HCT116 (cell line): ENCODE data around the gene PSMB7. TPM values are rescaled to one million over a fixed set of nuclear protein-coding genes. Genes with fewer than 3 reads are reported as not detected.

Experiments
- ATAC-seq: fragments of 200-7000 bp; cut with Tn5 transposase; 2 replicates; pipeline ENCODE4 v1.9.1; 2020; ENCODE audit warnings: mild to moderate bottlenecking, moderate library complexity
- BruUV-seq: library from RNA; stranded (reverse); fragments of 400-500 nt; replicated peaks from 2 replicates; lab custom pipeline; 2021; lab: Mats Ljungman, UMichigan
- CTCF ChIA-PET: fragments of 300-600 bp; sonication (Branson Sonifier 250); formaldehyde crosslinking; loops from one replicate; lab custom pipeline; 2021; ENCODE audit warnings: antibody characterized with exemption; lab: Charles Lee
- POLR2A ChIA-PET: fragments of 300-600, 350-600 bp; sonication (Branson Sonifier 250); formaldehyde crosslinking; loops from one replicate; lab custom pipeline; 2021; ENCODE audit warnings: antibody characterized with exemption; lab: Charles Lee
- RAD21 ChIA-PET, 2 experiments: fragments of 300-600 bp; sonication (Branson Sonifier 250); formaldehyde crosslinking; loops; one replicate each; lab custom pipeline; 2023; ENCODE audit warnings: low total read pairs in 2 of 2; ENCODE audit not compliant: uncharacterized antibody in 2 of 2, unreplicated experiment in 2 of 2, low non-redundant PET in 1 of 2; lab: Charles Lee
- DNase-seq: peaks from one replicate; pipeline ENCODE4 v3.0.0-alpha.2; 2010; ENCODE audit warnings: low read depth, low spot score
- H2AFZ ChIP-seq: fragments of 200-600 bp; shearing (Covaris generic), sonication (generic); 2 replicates; pipeline ENCODE4 v1.6.1; 2017; ENCODE audit warnings: low read depth, mixed run types, mixed read lengths, antibody characterized with exemption, low read length; ENCODE audit not compliant: poor library complexity, severe bottlenecking
- H3K27ac ChIP-seq: 2 replicates; pipeline ENCODE4 v1.5.1; 2012; ENCODE audit warnings: low read depth, low read length
- H3K27me3 ChIP-seq: fragments of 200-600 bp; sonication (generic); 2 replicates; pipeline ENCODE4 v1.6.1; 2016; ENCODE audit warnings: mixed run types, low read length, mixed read lengths; ENCODE audit not compliant: insufficient read depth
- H3K36me3 ChIP-seq, 2 experiments: fragments of 200-500 bp in 1 of 2; fragments of 200-600 bp in 1 of 2; sonication (Bioruptor generic) in 1 of 2; sonication (generic) in 1 of 2; 2 replicates each; pipeline versions ENCODE4 v1.5.1 to v1.6.1; 2014 to 2016; ENCODE audit warnings: low read length in 2 of 2, inconsistent platforms in 1 of 2, mixed read lengths in 1 of 2, mixed run types in 1 of 2; ENCODE audit not compliant: insufficient read depth in 2 of 2, control insufficient read depth in 1 of 2
- H3K4me1 ChIP-seq, 2 experiments: fragments of 200-600 bp in 1 of 2; sonication (generic) in 1 of 2; 2 replicates each; pipeline versions ENCODE4 v1.5.1 to v1.6.1; 2012 to 2017; ENCODE audit warnings: low read length in 2 of 2, inconsistent platforms in 1 of 2, mild to moderate bottlenecking in 1 of 2, mixed read lengths in 1 of 2, mixed run types in 1 of 2, moderate library complexity in 1 of 2; ENCODE audit not compliant: insufficient read depth in 2 of 2, control insufficient read depth in 1 of 2
- H3K4me2 ChIP-seq: fragments of 200-600 bp; sonication (generic); 2 replicates; pipeline ENCODE4 v1.6.1; 2017; ENCODE audit warnings: mixed run types, low read length, mixed read lengths
- H3K4me3 ChIP-seq, 2 experiments: fragments of 200-600 bp in 1 of 2; sonication (generic) in 1 of 2; replicated peaks in 1 of 2; 2 replicates each; pipeline ENCODE4 v1.5.1; 2011 to 2016; ENCODE audit warnings: low read length in 2 of 2, control low read depth in 1 of 2, low read depth in 1 of 2, mild to moderate bottlenecking in 1 of 2, mixed read lengths in 1 of 2, mixed run types in 1 of 2
- H3K79me2 ChIP-seq: fragments of 200-600 bp; sonication (generic); 2 replicates; pipeline ENCODE4 v1.6.1; 2017; ENCODE audit warnings: mild to moderate bottlenecking, mixed run types, low read length, moderate library complexity, mixed read lengths; ENCODE audit not compliant: insufficient read depth
- H3K9ac ChIP-seq: fragments of 200-600 bp; sonication (generic); 2 replicates; pipeline ENCODE4 v1.6.1; 2016; ENCODE audit warnings: low read length, mixed read lengths
- H3K9me2 ChIP-seq: fragments of 200-600 bp; sonication (generic), shearing (Covaris generic); 2 replicates; pipeline ENCODE4 v1.6.1; 2017; ENCODE audit warnings: mixed run types, mild to moderate bottlenecking, moderate library complexity; ENCODE audit not compliant: insufficient read depth
- H3K9me3 ChIP-seq, 2 experiments: fragments of 200-500 bp in 1 of 2; fragments of 200-600 bp in 1 of 2; sonication (Bioruptor generic) in 1 of 2; sonication (generic) in 1 of 2; 2 replicates each; pipeline ENCODE4 v1.6.1; 2014 to 2017; ENCODE audit warnings: low read length in 2 of 2, mixed read lengths in 2 of 2, inconsistent platforms in 1 of 2, low read depth in 1 of 2, mild to moderate bottlenecking in 1 of 2, mixed run types in 1 of 2, moderate library complexity in 1 of 2; ENCODE audit not compliant: control insufficient read depth in 1 of 2, insufficient read depth in 1 of 2
- H4K20me1 ChIP-seq: fragments of 200-600 bp; sonication (generic), shearing (Covaris generic); 2 replicates; pipeline ENCODE4 v1.6.1; 2017; ENCODE audit warnings: mixed run types, mild to moderate bottlenecking, moderate library complexity; ENCODE audit not compliant: insufficient read depth
- ELF1 ChIP-seq: IDR thresholded peaks from 2 replicates; pipeline ENCODE4 v1.6.1; 2012; ENCODE audit warnings: low read depth, borderline replicate concordance
- EZH2phosphoT487 ChIP-seq: fragments of 200-600 bp; IDR thresholded peaks from 2 replicates; pipeline ENCODE4 v1.6.1; 2018; ENCODE audit warnings: antibody characterized with exemption, borderline replicate concordance
- JUND ChIP-seq: IDR thresholded peaks from 2 replicates; pipeline ENCODE4 v1.6.1; 2012
- POLR2A ChIP-seq: IDR thresholded peaks from 2 replicates; pipeline ENCODE4 v1.7.0; 2011; ENCODE audit warnings: borderline replicate concordance; ENCODE audit not compliant: insufficient read depth, insufficient read length; ENCODE audit errors: extremely low read depth
- POLR2AphosphoS5 ChIP-seq: IDR thresholded peaks from 2 replicates; pipeline ENCODE4 v1.6.1; 2011; ENCODE audit warnings: mild to moderate bottlenecking, low read depth, low read length, moderate library complexity
- RAD21 ChIP-seq: IDR thresholded peaks from 2 replicates; pipeline ENCODE4 v1.6.1; 2012; ENCODE audit warnings: low read depth, mild to moderate bottlenecking
- SRF ChIP-seq: IDR thresholded peaks from 2 replicates; pipeline ENCODE4 v1.6.1; 2012; ENCODE audit warnings: low read depth
- YY1 ChIP-seq: IDR thresholded peaks from 2 replicates; pipeline ENCODE4 v1.6.1; 2011; ENCODE audit warnings: low read length, low read depth, moderate library complexity, mild to moderate bottlenecking; ENCODE audit not compliant: insufficient replicate concordance; ENCODE audit errors: extremely low read depth
- ZFX ChIP-seq: fragments of 450-650 bp; IDR thresholded peaks from 2 replicates; pipeline ENCODE4 v1.6.1; 2017
- ZNF274 ChIP-seq: fragments of 200-500 bp; sonication (Bioruptor generic); IDR thresholded peaks from 2 replicates; pipeline ENCODE4 v1.6.1; 2014; ENCODE audit warnings: mild to moderate bottlenecking, low read depth, low read length, inconsistent platforms
- intact Hi-C: fragments of 100-400 bp; cut with micrococcal nuclease; formaldehyde crosslinking; loops from 2 replicates; pipeline ENCODE4 v1.10.0; 2022
- total RNA-seq: library from RNA; stranded (reverse); gene quantifications from one replicate; pipeline ENCODE4 v1.2.1, GENCODE V29; 2021; ENCODE audit not compliant: unreplicated experiment
- TF ChIP-seq, protein P1 (sequence below): IDR thresholded peaks from 2 replicates; pipeline ENCODE4 v1.6.1; 2012
- TF ChIP-seq, protein P2 (sequence below): IDR thresholded peaks from 2 replicates; pipeline ENCODE4 v1.6.1; 2012; ENCODE audit warnings: low read depth
- TF ChIP-seq, protein P3 (sequence below), 3 experiments: fragments of 200-600 bp in 1 of 3; sonication (generic) in 1 of 3; IDR thresholded peaks in 2 of 3; conservative IDR thresholded peaks in 1 of 3; 2 replicates each; pipeline ENCODE4 v1.5.1; 2012 to 2017; ENCODE audit warnings: low read depth in 2 of 3, low read length in 2 of 3, antibody characterized with exemption in 1 of 3, borderline replicate concordance in 1 of 3, control low read depth in 1 of 3, mild to moderate bottlenecking in 1 of 3, mixed read lengths in 1 of 3, mixed run types in 1 of 3, moderate library complexity in 1 of 3; ENCODE audit not compliant: insufficient read depth in 1 of 3
- TF ChIP-seq, protein P4 (sequence below): IDR thresholded peaks from 2 replicates; pipeline ENCODE4 v1.6.1; 2011; ENCODE audit warnings: mild to moderate bottlenecking, low read length, moderate library complexity; ENCODE audit not compliant: insufficient replicate concordance; ENCODE audit errors: extremely low read depth
- TF ChIP-seq, protein P5 (sequence below): IDR thresholded peaks from 2 replicates; pipeline ENCODE4 v1.6.1; 2012

Gene PSMB7
- total RNA-seq, 1 experiment from 2014 or later: 222 TPM

DNA sequence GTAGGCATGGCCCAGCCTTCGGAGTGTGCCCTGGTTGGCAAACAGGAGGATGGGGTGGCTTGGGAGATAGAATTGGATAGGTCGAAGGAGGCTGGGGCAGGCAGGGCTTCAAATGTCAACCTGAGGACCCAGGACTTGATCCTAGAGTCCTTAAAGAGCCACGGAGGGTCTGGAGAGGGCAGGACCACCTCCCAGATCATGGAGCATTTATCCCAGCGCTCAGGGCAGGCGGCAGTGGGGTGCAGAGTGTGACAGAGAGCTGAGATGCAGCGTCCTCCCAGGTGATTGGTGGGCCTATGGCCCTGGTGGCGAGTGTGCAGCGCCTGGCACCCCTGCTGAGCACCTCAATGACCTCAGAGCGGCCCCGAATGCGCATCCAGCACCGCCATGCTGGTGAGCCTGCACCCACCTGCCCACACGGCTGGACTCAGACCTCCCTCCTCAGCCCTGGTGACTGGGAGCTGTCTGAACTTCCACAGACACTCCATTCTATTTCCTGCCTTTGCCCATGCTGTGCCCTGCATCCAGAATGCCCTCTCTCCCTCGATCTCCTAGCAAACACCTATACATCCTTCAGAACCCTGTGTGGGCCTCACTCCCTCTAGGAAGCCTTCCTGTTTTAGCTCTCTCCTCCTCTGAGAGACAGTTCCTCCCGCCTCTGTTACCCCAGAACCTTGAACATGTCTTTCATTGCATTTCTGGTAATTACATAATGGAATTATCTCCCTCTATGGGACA, 41.3 kb upstream of the PSMB7 start:
- H3K27ac ChIP-seq: no peak overlapping the region
- no peak for ATAC-seq
- H3K36me3 ChIP-seq: no peaks in the 10 kb centered on the region
- H3K4me3 ChIP-seq: no peak overlapping the region
- ChIA-PET POLR2A (no interaction called here), CTCF (no interaction called here), RAD21 (no interaction called here)
- no TSS peak for BruUV-seq
- H3K4me1 ChIP-seq: peaks cover 6 to 19% of the 10 kb centered on the region in 2 experiments; a peak in 2 of 4 replicates
- H3K9me3 ChIP-seq: no peaks in the 10 kb centered on the region
- no peaks in the 10 kb centered on the region for H3K27me3 ChIP-seq
- H4K20me1 ChIP-seq: no peaks in the 10 kb centered on the region
- no peaks in the 10 kb centered on the region for H3K79me2 ChIP-seq
- H3K9ac ChIP-seq: no peak overlapping the region
- no peak for DNase-seq
- intact Hi-C loops: no loop called here
- TF ChIP-seq JUND (no peak), ZNF274 (no peak), POLR2AphosphoS5 (no peak), SRF (no peak), RAD21 (no peak), ZFX (no peak), YY1 (no peak), POLR2A (no peak), ELF1 (no peak), EZH2phosphoT487 (no peak)
- TF ChIP-seq, protein P1, sequence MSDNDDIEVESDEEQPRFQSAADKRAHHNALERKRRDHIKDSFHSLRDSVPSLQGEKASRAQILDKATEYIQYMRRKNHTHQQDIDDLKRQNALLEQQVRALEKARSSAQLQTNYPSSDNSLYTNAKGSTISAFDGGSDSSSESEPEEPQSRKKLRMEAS: no peak
- TF ChIP-seq, protein P2, sequence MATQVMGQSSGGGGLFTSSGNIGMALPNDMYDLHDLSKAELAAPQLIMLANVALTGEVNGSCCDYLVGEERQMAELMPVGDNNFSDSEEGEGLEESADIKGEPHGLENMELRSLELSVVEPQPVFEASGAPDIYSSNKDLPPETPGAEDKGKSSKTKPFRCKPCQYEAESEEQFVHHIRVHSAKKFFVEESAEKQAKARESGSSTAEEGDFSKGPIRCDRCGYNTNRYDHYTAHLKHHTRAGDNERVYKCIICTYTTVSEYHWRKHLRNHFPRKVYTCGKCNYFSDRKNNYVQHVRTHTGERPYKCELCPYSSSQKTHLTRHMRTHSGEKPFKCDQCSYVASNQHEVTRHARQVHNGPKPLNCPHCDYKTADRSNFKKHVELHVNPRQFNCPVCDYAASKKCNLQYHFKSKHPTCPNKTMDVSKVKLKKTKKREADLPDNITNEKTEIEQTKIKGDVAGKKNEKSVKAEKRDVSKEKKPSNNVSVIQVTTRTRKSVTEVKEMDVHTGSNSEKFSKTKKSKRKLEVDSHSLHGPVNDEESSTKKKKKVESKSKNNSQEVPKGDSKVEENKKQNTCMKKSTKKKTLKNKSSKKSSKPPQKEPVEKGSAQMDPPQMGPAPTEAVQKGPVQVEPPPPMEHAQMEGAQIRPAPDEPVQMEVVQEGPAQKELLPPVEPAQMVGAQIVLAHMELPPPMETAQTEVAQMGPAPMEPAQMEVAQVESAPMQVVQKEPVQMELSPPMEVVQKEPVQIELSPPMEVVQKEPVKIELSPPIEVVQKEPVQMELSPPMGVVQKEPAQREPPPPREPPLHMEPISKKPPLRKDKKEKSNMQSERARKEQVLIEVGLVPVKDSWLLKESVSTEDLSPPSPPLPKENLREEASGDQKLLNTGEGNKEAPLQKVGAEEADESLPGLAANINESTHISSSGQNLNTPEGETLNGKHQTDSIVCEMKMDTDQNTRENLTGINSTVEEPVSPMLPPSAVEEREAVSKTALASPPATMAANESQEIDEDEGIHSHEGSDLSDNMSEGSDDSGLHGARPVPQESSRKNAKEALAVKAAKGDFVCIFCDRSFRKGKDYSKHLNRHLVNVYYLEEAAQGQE: no peak
- TF ChIP-seq, protein P3, sequence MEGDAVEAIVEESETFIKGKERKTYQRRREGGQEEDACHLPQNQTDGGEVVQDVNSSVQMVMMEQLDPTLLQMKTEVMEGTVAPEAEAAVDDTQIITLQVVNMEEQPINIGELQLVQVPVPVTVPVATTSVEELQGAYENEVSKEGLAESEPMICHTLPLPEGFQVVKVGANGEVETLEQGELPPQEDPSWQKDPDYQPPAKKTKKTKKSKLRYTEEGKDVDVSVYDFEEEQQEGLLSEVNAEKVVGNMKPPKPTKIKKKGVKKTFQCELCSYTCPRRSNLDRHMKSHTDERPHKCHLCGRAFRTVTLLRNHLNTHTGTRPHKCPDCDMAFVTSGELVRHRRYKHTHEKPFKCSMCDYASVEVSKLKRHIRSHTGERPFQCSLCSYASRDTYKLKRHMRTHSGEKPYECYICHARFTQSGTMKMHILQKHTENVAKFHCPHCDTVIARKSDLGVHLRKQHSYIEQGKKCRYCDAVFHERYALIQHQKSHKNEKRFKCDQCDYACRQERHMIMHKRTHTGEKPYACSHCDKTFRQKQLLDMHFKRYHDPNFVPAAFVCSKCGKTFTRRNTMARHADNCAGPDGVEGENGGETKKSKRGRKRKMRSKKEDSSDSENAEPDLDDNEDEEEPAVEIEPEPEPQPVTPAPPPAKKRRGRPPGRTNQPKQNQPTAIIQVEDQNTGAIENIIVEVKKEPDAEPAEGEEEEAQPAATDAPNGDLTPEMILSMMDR (IDR thresholded peaks at IDR 0.05 in 2 of 3, conservative IDR thresholded peaks at IDR 0.05 in 1 of 3; ENCODE audit: borderline replicate concordance in 1 of 3, insufficient read depth in 1 of 3, low read depth in 2 of 3, low read length in 2 of 3): no peak
- TF ChIP-seq, protein P4, sequence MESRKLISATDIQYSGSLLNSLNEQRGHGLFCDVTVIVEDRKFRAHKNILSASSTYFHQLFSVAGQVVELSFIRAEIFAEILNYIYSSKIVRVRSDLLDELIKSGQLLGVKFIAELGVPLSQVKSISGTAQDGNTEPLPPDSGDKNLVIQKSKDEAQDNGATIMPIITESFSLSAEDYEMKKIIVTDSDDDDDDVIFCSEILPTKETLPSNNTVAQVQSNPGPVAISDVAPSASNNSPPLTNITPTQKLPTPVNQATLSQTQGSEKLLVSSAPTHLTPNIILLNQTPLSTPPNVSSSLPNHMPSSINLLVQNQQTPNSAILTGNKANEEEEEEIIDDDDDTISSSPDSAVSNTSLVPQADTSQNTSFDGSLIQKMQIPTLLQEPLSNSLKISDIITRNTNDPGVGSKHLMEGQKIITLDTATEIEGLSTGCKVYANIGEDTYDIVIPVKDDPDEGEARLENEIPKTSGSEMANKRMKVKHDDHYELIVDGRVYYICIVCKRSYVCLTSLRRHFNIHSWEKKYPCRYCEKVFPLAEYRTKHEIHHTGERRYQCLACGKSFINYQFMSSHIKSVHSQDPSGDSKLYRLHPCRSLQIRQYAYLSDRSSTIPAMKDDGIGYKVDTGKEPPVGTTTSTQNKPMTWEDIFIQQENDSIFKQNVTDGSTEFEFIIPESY: no peak
- TF ChIP-seq, protein P5, sequence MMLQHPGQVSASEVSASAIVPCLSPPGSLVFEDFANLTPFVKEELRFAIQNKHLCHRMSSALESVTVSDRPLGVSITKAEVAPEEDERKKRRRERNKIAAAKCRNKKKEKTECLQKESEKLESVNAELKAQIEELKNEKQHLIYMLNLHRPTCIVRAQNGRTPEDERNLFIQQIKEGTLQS: no peak
- TF ChIP-seq, all 23 proteins: peak for 0
- Histone ChIP-seq H3K4me2 (no peak overlapping the region), H3K9me2 (no peaks in the 10 kb centered on the region), H2AFZ (no peak overlapping the region)
